HepG2 (cell line): ENCODE measurements around the gene SCRT2.

Experiments used
- CTCF ChIP-seq: sonication (generic); formaldehyde crosslinking; IDR thresholded peaks from 2 replicates; pipeline ENCODE4 v1.5.0; 2020; ENCODE audit warnings: mild to moderate bottlenecking, missing genetic modification reagents, moderate library complexity
- MEIS2 ChIP-seq: sonication (generic); formaldehyde crosslinking; IDR thresholded peaks from 2 replicates; pipeline ENCODE4 v1.9.0; 2021; ENCODE audit warnings: mild to moderate bottlenecking, missing genetic modification reagents
- RXRA ChIP-seq: sonication (generic); formaldehyde crosslinking; IDR thresholded peaks from 2 replicates; pipeline ENCODE4 v1.5.1; 2020; ENCODE audit warnings: missing genetic modification reagents
- ZBTB20 ChIP-seq: sonication (generic); formaldehyde crosslinking; IDR thresholded peaks from 2 replicates; pipeline ENCODE4 v1.8.1; 2023; ENCODE audit warnings: missing genetic modification reagents, low read depth, mild to moderate bottlenecking, borderline replicate concordance
- ZFP1 ChIP-seq: IDR thresholded peaks from 2 replicates; pipeline ENCODE4 v1.6.1; 2016

- TF ChIP-seq CTCF (CRISPR knock-in tag) (no peak), MEIS2 (no peak), RXRA (CRISPR knock-in tag) (no peak), ZFP1 (CRISPR knock-in tag) (no peak), ZBTB20 (CRISPR knock-in tag) (no peak)
These were observed 7.0 kb downstream of the SCRT2 start for GRCh38 chr20:668638-669037.
